NCI-H146 treated with DMSO at 0.1 percent for 48 hours (cell line): ENCODE results near the gene AHCYL1.
"Not testable (repeated sequence)": the region's sequence is repeated elsewhere in the genome, so short reads cannot be mapped to it uniquely, and the experiment has no call there.

Experiments used
- DNase-seq: peaks from one replicate; lab custom pipeline; 2025; ENCODE audit not compliant: unreplicated experiment; lab: John Stamatoyannopoulos, UW

The AHCYL1 gene

DNA sequence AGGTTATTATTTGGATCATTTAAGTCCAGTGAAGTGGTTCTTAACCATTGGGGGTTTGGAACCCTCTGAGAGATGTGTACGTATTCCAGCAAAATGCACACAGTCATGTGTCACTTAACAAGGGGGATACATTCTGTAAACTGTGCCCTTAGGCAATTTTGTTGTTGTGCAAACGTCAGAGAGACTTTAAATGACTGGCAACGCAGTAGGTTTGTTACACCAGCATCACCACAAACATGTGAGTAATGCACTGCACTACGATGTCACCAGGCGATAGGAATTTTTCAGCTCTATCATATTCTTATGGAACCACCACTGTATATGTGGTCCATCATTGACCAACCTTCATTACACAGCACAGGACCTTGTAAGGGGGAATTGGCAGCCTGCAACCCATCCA, 11.9 kb downstream of the AHCYL1 start:
- DNase-seq, result no peak

DNA sequence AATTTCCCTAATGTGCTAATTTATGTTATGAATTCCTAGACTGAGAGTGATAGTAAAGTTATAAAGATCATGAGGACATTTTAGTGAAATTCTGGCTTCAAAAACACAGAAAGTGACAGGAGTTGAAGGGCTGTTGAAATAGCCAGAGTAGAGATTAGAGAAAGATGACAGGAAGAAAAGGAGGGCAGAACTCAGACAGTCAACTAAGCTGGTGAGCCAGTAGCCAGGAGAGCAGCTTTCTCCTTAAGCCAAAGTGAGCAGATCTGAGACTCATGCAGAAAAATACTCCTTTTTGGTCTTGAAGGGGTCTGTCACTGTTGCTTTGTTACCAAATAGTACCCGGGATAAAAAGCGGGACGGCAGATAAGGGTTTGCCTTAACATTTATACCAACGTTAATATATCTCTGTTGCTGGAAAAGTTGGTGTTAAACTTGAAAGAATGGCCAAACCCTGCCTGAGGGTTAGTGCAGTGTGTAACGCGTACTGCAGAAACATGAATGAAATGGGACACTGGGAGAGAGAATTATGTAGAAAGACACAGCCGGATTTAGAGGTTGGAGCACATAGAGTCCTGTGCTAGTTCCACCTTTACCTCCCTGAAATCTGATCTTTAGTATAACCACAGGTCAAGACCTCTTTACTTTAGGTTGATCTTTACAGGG, 12.8 kb downstream of the AHCYL1 start:
- DNase-seq, result no peak

DNA sequence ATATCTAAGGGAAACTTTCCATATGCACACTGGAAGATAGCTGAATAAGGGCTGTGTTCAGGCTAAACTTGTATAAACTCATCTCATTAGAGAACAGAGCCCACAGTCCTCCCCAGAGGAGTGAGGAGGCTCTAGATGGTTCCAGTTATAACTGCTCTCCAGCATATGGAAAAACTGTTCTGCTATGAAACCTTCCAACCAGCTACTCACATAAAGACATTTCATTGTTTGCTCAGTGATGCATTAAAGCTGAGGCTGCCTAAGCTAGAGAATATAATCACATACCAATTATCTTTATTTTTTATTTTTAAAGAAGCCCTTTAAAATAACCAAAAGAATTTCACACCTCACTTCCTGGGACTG, 13.3 kb downstream of the AHCYL1 start:
- no peak for DNase-seq

DNA sequence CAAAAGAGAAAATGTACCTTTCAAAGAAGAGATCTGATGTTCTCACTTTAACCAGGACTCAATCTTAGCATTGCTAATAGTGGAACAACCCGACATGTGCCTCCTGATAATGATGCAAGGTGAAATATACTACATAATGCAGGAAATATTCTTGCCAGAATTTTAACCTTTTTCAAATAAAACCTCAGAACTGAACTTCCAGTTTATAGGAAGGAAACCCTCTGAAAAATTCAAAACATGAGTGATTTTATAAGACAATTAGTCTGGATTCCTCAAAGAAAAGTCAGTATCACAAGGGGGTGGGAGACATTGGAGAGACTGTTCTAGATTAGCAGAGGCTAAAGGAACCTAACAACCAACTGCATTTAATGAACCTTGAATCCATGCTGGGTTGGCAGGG, 18.1 kb downstream of the AHCYL1 start:
- no peak for DNase-seq

DNA sequence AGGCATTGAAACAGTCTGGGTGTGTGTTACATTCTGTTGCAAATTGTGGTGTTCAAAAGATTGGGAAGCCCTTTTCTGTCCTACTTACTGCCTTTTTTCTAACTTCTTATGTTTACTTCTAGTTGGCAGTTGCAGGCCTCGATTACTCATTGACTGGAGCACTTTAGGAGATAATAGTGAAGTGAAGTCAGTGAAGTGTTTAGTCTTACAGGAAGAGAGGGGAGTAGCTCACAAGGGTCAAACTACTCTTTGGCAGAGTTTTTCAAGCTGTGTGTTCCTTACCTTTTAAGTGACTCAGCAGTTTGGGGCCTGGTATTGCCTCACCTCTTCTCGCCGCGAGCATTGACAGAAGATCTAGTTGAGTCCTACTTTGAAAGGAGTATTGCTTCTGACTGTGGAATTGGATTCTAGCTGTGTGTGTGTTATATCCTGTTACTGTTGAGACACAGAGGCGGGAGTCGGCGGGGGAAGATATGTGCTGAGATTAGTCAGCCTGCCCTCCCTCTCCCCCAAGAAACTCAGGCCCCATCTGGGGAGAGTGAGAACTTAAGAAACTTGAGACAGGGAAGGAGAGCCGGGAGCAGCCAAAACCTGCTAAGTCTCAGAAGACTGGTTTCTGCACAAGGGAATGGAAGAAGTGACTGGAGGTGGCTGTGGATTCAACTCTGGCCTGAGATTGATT, 19.3 kb downstream of the AHCYL1 start:
- no peak for DNase-seq

DNA sequence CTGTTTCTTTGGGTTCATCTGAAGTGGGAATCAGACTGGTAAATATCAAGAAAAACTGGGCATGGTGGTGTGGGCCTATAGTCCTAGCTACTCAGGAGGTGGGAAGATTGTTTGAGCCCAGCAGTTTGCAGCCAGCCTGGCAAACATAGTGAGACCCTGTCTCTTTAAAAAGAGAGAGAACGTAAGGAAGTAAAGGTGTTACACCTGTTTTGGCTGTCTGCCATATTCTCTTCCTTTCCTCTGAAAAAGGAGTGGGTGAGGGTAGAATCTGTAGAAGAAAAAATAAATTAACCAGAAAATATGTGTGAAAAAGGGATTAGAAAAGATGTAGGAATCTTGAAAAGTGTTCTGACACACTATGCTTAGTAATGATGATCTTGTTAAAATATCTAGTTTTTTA, 20.0 kb downstream of the AHCYL1 start:
- no peak for DNase-seq

DNA sequence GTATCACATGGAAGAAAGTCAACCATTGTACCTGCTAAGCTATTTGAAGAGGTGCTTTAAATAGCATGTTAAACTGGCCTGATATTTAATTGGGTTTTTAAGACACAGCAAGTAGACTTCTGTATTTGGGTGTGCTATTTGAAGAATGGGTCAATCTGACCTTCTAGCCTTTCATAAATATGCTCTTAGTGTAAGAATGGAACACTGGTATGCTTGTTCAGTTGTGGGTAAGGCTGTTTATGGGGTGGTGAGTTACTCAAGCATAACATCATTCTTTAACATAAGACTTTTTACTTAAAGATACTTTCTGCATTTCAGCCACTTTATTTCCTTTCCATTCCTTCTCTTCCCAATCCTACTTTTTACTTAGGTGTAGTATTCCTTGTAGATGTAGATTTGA, 21.4 kb downstream of the AHCYL1 start:
- DNase-seq, result no peak

DNA sequence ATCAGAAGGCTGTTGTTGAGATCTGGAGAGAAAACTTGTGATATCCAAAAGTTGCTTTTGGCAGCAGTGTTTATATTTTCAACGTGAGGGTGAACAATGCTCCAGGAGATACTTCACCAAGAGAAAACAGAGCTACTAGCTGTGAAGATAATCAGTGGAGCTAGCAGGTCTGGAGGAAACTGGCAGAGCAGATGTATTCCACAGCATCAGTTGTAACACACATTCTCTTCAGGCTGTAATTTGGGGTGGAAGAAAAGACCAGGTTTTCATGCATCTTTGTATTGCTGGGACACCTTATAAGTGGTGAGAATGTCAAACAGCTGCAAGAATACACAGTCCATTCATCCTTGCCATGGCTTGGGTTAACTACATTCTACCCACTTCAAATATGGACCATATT, 22.0 kb downstream of the AHCYL1 start:
- no peak for DNase-seq

DNA sequence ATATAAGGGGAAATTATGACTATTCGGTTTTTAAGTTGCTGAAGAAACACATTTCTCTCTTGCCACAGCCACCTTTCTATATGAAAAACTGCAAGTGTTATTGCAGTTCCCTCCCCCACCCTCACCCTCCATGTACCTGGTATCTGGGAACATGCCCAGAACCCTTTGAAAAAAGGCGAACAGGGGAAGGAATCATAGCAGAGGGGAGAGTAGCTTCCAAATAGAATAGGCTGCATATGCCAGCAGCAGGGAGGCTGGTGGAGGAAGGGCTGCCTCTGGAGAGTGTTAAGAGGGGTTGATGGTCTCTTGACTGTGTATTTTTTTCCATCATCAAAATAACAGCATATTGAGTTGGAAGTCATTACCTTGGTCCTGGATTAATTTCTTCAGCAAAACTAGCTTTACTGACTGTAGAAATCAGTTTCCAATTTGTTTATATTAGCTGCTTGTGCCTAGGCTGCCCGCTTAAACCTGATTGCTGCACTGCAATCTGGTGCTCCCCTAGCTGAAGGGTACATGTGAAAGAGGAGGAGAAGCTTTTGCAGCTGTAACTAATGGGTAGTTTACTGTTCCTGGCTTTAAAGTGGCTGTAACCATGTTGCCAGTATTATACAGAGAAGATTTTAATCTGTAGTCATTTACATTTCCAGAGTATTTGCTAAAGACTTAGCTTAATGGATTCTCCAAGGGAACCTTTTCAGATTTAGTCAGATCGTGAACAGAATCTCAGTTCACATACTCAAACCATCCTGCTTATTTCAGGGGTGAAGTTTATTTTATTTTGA, 22.7 kb downstream of the AHCYL1 start:
- DNase-seq, result no peak

DNA sequence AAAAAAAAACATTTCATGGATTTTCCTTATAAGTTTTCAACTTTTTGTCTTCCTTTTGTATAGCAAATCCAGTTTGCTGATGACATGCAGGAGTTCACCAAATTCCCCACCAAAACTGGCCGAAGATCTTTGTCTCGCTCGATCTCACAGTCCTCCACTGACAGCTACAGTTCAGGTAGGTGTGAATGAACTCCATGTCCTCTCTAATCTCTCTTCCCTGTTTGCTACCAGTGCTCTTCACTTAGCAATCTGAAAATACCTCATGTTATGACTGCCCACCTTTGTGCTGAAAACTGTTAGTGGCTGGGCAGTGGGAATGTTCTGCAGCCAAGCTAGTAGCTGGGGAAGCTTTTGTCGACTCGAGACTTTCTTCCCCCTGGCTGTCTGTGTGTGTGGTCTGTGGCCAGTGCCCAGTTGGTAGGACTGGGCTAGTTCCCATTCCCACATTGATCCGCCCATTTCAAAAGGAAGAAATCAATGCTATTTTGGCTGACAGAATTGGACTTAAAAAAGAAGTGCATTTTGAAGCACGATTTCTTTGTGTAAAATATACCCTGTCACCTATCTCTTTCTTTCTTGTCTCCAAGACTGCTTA, 24.5 kb downstream of the AHCYL1 start:
- no peak for DNase-seq

DNA sequence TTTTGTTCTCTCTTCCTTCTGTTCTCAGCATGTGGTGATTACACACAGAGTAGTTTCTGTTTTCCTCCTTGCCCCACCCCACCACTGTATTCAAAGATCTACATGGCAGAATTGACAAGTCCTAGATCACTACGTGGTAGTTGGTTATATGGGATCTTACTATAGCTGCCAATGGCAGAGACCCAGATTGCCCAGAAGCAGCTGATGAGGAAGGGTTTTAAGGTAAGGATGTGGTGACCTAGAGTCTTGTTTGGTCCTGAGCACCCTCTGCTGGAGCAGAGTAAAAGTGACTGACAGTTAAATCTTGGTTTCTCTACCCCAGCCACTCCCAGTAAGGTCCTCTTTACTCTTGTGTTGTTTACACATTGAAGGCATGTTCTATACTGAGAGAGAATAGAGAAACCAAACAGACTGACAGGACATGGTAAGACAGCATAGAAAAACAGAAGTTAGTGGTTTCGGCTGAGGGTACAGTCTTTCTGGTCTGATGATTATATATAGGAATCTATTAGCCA, 27.0 kb downstream of the AHCYL1 start:
- peak; percentile 4 for DNase-seq

DNA sequence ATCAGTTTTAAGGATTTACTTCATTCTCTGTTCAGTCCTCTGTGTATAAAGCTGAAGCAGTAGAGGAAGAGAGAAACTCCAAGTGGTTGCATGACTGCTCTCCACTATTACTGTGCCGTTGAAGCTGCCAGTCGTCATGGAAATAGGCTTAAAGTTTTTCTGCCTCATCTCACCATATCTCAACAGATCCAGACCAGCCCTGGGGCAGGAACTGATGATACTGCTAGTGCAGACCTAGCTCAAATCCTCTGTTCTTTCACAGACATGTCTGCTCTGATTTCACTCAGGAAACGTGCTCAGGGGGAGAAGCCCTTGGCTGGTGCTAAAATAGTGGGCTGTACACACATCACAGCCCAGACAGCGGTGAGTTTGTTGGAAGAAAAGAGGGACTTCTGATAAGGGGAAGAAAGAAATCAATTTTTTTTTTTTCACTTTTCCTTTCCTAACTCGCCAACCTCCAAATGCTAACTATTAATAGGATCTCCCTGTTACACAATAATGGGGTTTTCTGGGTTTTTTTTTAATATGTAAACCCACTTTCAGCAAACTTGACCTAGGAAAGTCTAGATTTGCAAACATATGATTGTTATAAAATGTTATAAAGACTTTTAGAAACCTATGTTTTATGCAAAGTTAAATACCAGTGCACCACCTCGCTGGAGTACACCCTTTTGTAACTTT, 27.7 kb downstream of the AHCYL1 start:
- no peak for DNase-seq

DNA sequence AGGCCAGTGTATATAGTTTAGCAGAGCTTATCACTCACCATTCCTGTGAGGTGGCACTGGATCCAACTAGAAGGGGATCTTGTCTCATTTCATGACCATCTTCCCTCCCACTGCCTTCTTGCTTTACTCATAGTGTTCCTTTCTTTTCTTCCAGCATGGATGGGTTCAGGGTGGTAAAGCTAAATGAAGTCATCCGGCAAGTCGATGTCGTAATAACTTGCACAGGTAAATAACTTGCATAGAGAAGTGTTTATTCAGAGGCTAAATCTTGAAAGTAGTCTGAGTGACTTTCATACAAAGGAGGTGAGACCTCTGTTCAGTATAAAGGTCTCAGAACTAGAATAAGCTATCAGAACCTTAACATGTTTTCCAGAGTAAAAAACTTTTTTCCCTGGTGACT, 33.2 kb downstream of the AHCYL1 start:
- no peak for DNase-seq

DNA sequence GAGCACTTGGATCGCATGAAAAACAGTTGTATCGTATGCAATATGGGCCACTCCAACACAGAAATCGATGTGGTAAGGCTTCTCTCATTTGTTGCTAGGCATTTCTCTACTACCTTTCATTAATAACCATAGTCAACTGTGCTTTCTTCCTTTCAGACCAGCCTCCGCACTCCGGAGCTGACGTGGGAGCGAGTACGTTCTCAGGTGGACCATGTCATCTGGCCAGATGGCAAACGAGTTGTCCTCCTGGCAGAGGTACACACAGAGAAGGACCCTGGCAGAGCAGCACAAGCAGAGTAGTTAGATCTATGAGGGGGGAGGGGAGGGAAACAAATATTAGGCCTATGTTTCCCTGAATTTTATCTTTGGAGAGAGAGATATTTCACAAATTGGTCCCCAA, 33.8 kb downstream of the AHCYL1 start:
- no peak for DNase-seq

DNA sequence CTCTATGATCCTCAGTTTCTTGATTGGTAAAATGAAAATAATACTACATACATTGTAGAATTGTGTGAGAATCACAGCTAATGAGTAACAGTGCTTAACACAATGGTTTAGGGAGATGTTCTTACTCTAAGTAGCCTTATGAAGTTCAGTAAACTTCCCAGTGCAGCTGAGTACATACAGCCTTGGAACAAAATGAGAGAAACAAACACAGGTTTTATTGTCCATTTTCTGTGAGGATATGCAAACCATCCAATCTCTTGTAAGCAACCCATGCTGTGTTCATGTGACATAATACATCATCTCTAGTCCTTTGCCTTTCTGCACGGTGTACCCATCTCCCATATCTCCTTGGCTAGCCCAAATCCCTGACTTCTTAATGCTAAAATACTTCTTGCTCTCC, 35.2 kb downstream of the AHCYL1 start:
- no peak for DNase-seq

DNA sequence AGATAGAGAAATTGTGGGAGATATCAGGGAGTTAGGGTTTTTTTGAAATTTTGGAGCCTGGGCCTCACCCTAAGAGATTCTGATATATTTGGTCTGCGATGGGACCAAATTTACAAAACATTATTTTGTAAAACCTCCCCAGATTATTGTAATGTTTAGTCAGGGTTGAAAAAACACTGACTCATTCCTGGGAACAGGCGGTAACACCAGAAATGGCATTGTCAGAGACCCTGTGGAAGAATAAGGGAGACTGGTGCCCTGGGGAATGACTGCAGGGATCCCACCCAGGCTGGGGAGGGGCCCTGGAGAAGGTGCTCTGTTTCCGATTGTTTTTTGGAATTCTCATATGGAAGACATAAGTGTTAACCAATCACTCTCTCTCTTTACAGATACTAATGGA, 36.7 kb downstream of the AHCYL1 start:
- no peak for DNase-seq

DNA sequence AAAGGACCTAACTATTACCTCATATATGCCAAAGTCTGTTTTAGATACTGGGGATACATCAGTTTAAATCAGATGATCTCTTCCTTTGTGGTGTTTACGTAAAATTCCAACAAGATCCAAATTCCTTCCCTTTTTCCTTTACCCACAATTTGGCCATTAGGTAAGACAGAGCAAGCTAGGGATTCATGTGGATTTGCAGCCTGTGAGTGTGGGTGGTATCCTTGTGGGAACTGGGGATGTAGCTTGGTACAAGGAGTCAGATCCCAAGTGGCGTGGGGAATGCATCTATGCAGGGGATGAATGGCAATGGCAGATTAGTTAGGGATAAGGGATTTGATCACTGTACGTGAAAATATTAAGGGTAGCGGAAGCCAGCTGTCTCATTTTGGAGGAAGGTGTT, 40.0 kb downstream of the AHCYL1 start:
- DNase-seq, result no peak

DNA sequence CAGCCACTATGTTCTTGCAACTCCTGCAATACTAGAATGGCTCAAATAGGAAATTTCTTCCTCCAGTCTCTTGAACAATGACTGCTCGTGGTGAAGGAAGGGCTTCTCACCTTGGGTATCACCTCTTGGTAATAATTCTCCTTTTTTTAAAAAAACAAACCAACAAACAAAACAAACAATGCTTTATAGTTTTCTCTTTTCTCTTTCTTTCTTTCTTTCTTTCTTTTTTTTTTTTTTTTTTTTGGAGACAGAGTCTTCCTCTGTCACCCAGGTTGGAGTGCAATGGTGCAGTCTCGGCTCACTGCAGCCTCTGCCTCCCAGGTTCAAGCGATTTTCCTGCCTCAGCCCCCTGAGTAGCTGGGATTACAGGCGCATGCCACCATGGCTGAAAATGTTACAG, 46.1 kb downstream of the AHCYL1 start:
- DNase-seq, result not testable (repeated sequence)

DNA sequence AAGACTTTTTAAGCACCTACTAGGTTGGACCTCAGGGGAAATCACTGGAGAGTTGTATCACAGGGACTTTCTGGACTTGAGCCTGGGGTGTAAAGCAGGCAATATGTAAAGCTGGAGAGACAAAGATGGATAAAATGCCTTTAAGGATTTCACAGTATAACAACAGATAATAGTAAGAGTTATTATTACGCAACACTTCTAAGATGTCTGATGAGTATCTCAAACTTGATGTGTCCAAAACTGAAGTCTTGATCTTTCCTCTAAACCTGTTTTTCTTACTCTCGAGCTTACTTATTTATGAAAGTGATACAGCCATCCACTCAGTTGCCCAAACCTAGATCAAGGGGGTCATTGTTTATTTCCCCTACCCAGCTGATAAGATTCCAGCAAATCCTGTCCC, 47.8 kb downstream of the AHCYL1 start:
- no peak for DNase-seq

DNA sequence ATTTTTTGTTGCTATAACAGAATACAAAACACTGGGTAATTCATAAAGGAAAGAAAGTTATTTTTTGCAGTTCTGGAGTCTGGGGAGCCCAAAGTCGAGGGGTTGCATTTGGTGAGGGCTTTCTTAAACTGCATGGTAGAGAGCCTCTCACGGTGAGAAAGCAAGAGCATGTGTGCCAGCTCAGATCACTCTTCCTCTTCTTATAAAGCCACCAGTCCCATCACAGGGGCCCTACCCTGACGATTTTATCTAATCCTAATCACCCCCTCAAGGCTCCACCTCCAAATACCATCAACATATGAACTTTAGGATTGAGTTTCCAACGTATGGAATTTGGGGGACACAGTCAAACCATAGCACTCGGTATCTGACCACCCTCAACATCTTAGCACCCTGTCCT, 48.9 kb downstream of the AHCYL1 start:
- DNase-seq, result no peak

DNA sequence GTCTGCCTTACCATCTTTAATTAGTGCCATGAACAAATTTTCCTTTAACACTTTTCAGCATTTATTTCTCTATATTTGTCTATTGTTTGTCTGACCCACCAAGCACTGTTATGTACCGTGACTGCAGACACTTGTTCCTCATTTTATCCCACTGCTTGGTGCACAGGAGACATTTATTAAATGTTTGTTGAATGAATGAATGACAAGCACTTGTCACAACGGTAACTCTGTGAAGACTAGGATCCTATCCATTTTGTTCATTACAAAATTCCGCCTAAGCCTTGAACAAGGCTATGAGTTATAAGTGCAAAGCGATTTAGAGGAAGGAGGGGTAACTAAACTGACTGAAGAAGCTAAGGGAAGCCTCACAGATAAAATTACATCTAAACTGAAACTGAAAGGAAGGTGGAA, 49.5 kb downstream of the AHCYL1 start:
- DNase-seq, result no peak
